Mucosa of descending colon (tissue), 3 donors: ENCODE measurements around the gene BASP1. TPM values are rescaled to one million over a fixed set of nuclear protein-coding genes. Genes with fewer than 3 reads are reported as not detected.
A peak's percentile ranks its signal among the peaks of the same experiment; 100 is the strongest.
"Not testable (repeated sequence)": the region's sequence is repeated elsewhere in the genome, so short reads cannot be mapped to it uniquely, and the experiment has no call there.

Experiments
- ATAC-seq: fragments of 200-7000 bp; cut with Tn5 transposase; one replicate; pipeline ENCODE4 v1.9.1; 2020; ENCODE audit warnings: mild to moderate bottlenecking, moderate library complexity
- DNase-seq, 3 donors: peaks; one replicate each; pipeline ENCODE4 v3.0.0-alpha.2; 2020
- H3K36me3 ChIP-seq: fragments of 200-600 bp; one replicate; pipeline ENCODE4 v1.8.0; 2021; ENCODE audit warnings: low read depth, mild to moderate bottlenecking
- H3K4me1 ChIP-seq: fragments of 200-600 bp; one replicate; pipeline ENCODE4 v1.8.0; 2021; ENCODE audit warnings: low read depth, mild to moderate bottlenecking
- H3K4me3 ChIP-seq: fragments of 200-600 bp; one replicate; pipeline ENCODE4 v1.8.0; 2021; ENCODE audit warnings: mild to moderate bottlenecking
- H3K9me3 ChIP-seq: fragments of 200-600 bp; one replicate; pipeline ENCODE4 v1.8.0; 2021; ENCODE audit warnings: mild to moderate bottlenecking
- intact Hi-C, 2 donors: fragments of 100-400 bp; cut with DNase I in 1 of 2; cut with micrococcal nuclease in 1 of 2; formaldehyde crosslinking; loops; one replicate each; pipeline versions ENCODE4 v1.11.0 to v1.11.1; 2022; cut with DNase I, micrococcal nuclease
- total RNA-seq, 3 donors: library from RNA; stranded (reverse); fragmentation: NEBNext Ultra II Directional in 2 of 3; extraction: Animal tissue kit (Norgen Biotek cat#: 25700) in 2 of 3; gene quantifications; one replicate each; pipeline versions ENCODE4 v1.2.1 to v1.2.4, GENCODE V29; 2021 to 2023
- TF ChIP-seq, protein P1 (sequence below): fragments of 200-600 bp; IDR thresholded peaks from one replicate; pipeline ENCODE4 v1.8.0; 2022; ENCODE audit warnings: antibody characterized with exemption, mild to moderate bottlenecking
- donor health status: DM: no; HTN: no; CAD: no; lungs with moderate emphysema.
- donor health status: DM: no; HTN: no; CAD: no.
- donor health status: DM: no; HTN: yes; CAD: no.

The BASP1 gene
- total RNA-seq, 3 donors from 2014 or later = 3.6 to 10.6 (median 8.6) TPM

DNA sequence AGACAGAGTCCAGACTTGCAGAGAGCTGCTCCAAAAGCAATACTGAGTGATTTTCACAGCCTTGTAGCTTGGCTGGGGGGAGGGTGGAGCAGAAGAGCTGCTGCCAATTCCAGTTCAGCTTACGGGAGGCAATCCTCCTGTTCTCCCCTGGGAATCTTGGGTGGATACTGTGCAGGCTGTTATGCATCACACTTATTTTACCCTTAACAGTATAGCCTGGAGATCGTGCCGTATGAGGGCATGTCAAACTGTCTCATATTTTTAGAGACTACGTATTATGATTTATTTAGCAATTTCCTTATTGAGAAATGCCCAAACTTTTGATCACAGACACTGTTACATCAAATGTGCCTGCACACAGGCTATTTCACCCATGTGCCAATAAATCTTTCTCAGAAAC, 85.2 kb downstream of the BASP1 start:
- TF ChIP-seq, protein P1, sequence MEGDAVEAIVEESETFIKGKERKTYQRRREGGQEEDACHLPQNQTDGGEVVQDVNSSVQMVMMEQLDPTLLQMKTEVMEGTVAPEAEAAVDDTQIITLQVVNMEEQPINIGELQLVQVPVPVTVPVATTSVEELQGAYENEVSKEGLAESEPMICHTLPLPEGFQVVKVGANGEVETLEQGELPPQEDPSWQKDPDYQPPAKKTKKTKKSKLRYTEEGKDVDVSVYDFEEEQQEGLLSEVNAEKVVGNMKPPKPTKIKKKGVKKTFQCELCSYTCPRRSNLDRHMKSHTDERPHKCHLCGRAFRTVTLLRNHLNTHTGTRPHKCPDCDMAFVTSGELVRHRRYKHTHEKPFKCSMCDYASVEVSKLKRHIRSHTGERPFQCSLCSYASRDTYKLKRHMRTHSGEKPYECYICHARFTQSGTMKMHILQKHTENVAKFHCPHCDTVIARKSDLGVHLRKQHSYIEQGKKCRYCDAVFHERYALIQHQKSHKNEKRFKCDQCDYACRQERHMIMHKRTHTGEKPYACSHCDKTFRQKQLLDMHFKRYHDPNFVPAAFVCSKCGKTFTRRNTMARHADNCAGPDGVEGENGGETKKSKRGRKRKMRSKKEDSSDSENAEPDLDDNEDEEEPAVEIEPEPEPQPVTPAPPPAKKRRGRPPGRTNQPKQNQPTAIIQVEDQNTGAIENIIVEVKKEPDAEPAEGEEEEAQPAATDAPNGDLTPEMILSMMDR = no peak
- no peak for DNase-seq
- peaks cover 5% of the 10 kb centered on the region for H3K4me1 ChIP-seq
- H3K9me3 ChIP-seq = no peaks in the 10 kb centered on the region
- no peaks in the 10 kb centered on the region for H3K36me3 ChIP-seq
- no peak overlapping the region for H3K4me3 ChIP-seq
- intact Hi-C loops = no loop called here
- ATAC-seq = no peak

DNA sequence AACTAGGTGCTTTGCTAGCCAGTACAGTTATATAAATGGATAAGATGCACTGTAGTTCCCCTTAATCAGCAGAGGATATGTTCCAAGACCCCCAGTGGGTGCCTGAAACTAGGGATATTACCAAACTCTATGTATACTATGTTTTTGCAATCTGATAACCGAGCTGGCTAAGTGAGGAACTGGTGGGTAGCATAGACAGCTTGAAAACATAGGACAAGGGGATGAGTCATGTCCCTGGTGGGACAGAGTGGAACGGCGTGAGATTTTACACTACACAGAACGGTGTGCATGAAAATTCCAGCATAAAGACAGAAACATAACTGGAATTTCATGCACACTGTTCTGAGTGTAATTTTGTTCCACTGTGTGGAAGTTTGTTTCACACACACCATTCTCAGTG, 86.9 kb downstream of the BASP1 start:
- intact Hi-C loops = no loop called here
- TF ChIP-seq, protein P1 = no peak
- no peak for DNase-seq
- ATAC-seq = no peak
- H3K4me3 ChIP-seq = no peak overlapping the region
- H3K9me3 ChIP-seq = no peaks in the 10 kb centered on the region
- H3K4me1 ChIP-seq = peaks cover 5% of the 10 kb centered on the region
- H3K36me3 ChIP-seq = no peaks in the 10 kb centered on the region

DNA sequence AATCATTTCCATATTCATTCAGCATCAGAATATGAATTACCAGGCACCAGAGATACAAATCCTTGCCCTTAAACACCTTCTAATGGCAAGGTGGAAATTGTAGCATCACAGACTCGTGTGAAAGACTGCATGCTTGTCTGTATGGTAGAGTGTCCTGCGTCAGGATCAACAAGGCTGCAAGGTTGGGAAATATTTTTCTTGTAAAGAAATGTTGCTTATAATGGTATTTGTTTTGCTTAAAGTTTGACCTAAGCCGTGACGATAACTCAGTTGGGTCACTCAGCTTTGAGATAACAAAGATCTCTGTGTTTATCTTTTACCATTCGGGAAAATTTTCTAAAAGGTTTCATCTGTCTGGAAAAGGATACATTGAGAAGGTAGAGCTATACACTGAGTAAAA, 87.6 kb downstream of the BASP1 start:
- Histone ChIP-seq H3K9me3 (no peaks in the 10 kb centered on the region), H3K36me3 (no peaks in the 10 kb centered on the region), H3K4me3 (no peak overlapping the region), H3K4me1 (peaks cover 5% of the 10 kb centered on the region)
- ATAC-seq (no peak), DNase-seq (no peak)
- intact Hi-C loops = no loop called here
- TF ChIP-seq, protein P1 = no peak

DNA sequence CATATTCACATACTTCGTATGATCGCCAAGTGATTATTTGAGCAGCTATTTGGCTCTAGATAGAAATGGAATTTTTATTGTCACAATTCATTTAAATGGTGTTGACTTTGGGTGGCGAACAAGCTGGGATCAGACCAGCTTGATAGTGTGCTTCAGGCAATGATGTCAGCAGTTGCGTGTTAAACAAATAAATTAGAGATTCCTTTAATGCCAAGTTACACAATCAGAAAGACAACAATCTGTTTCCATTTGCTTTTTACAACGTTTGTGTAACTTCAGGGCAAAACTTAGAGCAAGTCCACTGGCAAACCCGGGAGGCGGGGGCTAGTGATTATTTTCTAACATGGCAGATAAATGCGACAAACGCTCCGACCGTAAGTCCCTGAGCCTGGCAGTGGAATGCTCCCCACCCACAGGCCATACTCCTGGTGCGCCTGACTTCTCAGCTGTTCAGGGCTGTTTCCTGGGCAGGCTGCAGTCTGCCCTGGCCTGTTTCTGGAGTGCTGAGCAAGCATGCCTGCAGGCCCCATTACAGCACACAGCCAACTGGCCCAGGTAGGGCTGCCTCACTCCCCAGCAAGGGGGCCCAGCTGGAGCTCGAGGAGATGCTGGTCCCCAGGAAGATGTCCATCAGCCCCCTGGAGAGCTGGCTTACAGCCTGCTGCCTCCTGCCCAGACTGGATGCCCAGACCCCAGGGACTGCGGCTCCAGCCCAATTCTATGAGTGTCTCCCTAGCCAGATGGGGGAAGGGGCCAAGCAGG, 88.7 kb downstream of the BASP1 start:
- Histone ChIP-seq H3K4me3 (no peak overlapping the region), H3K4me1 (peaks cover 5% of the 10 kb centered on the region), H3K36me3 (no peaks in the 10 kb centered on the region), H3K9me3 (no peaks in the 10 kb centered on the region)
- DNase-seq (peak in 2 of 3 donors; percentile 61 to 64), ATAC-seq (peak; percentile 93)
- intact Hi-C loops = no loop called here
- TF ChIP-seq, protein P1 = no peak

DNA sequence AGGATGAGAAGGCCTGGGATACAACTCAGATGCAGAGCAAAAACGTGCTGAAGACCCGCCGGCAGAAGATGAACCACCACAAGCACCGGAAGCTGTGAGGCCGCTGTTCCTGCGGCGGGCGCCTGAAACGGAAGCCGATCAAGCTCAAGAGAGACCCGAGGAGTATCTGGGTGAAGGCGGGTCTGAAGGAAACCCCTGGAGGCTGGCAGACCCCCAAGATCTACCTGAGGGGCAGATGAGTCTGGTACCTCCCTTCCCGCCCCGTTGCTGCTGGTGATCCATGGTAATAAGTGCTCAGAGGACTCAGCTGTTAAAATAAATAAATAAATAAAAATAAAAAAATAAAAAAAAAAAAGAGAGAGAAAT, 89.3 kb downstream of the BASP1 start:
- intact Hi-C loops = no loop called here
- no peak for DNase-seq
- Histone ChIP-seq H3K36me3 (no peaks in the 10 kb centered on the region), H3K4me3 (no peak overlapping the region), H3K9me3 (no peaks in the 10 kb centered on the region), H3K4me1 (peaks cover 5% of the 10 kb centered on the region)
- no peak for ATAC-seq
- TF ChIP-seq, protein P1 = no peak

DNA sequence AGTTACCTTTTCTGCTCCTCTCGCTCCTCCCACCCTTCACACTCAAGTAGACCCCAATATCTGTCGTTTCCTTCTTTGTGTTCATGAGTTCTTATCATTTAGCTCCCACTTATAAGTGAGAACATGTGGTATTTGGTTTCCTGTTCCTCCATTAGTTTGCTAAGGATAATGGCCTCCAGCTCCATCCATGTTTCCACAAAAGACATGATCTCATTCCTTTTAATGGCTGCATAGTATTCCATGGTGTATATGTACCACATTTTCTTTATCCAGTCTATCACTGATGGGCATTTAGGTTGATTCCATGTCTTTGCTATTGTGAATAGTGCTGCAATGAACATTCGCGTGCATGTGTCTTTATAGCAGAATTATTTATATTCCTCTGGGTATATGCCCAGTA, 90.0 kb downstream of the BASP1 start:
- DNase-seq, intact Hi-C loops, ATAC-seq: not testable (repeated sequence)

More for the DNA sequence above, 90.0 kb downstream of the BASP1 start:
- not testable (repeated sequence) for H3K4me3 ChIP-seq, H3K4me1 ChIP-seq, H3K36me3 ChIP-seq, H3K9me3 ChIP-seq
